Stimulated activated CD8-positive, alpha-beta memory T cell treated with anti-CD3 and anti-CD28 coated beads, Interleukin-15, amount 100 ng/mL, for 24 hours (primary cell): ENCODE data around the gene SLC4A8.
"Not testable (repeated sequence)": the region's sequence is repeated elsewhere in the genome, so short reads cannot be mapped to it uniquely, and the experiment has no call there.

Experiments used
- DNase-seq: peaks from one replicate; pipeline ENCODE4 v3.0.0-alpha.2; 2020; ENCODE audit warnings: low read depth

The SLC4A8 gene

DNA sequence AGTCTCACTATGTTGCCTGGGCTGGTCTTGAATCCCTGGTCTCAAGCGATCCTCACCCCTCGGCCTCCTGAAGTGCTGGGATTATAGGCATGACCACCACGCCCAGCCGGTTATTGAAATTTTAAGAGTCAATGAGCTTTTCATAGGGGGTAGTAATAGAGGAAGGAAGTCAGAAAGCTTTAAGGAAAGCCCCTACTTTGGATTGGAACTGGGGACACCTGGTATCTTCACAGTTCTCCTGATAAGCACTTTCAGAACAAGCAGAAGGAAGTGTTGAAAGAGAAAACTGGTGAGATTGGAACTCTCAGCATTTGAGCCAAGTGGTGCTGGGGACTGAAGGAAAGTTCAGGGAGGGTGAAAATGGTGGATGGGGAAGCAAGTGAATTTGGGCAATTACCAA lies 5.1 kb downstream of the SLC4A8 start:
- DNase-seq: no peak

DNA sequence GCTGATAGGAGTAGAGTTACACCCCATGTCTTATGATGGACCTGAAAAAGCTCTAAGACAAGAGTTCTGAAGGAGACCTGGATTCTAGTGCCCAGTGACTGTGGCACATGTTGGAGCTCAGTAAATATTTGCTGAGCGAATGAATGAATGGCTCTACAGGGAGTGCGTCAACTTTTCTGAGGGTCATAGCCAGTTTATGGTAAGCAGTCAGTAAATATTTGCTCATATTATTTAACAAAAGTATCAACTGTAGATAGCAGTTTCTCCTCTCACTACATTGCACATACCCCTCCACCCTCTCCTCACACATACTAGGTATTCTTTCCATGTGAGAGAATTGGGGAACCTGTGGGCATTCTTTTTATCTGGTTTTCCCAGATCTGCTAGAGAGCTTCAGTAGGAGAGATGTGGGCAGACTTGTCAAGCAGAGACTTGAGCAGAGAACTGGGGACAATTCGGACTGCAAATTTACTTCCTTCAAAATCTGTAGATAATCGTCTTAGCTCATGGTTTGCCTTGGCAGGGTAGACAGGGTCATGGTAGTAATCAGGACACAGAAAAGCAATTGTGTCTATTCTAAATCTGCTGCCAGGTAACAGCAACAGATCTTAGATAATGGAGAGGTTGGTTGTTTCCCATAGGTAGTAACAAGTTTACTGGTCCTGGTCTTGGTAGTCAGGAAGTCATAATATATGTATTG lies 5.7 kb downstream of the SLC4A8 start:
- no peak for DNase-seq

GRCh38 chr12:51432921-51433320 lies 8.3 kb downstream of the SLC4A8 start:
- DNase-seq: no peak

GRCh38 chr12:51434305-51434704 lies 9.7 kb downstream of the SLC4A8 start:
- DNase-seq: no peak

- no peak for DNase-seq
These were observed 12.8 kb downstream of the SLC4A8 start for GRCh38 chr12:51437431-51437830.

DNA sequence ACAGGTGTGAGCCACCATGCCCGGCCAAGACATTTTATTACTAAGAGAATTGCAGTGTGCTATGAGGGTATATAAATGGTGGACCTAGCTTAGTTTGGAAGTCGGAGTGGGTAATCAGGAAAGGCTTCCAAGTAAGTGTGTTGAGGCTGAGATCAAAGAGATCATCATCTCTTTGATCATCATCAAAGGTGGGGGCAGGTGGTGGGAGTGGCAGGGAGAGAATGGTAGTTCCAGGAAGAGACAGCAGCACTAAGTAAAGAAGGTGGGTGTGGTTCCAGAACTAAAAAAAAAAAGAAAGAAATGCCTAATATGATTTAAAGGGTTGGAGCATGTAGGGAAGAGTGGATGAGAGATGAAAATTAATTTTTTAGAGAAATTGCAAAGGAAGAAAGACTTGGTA lies 14.7 kb downstream of the SLC4A8 start:
- no peak for DNase-seq

DNA sequence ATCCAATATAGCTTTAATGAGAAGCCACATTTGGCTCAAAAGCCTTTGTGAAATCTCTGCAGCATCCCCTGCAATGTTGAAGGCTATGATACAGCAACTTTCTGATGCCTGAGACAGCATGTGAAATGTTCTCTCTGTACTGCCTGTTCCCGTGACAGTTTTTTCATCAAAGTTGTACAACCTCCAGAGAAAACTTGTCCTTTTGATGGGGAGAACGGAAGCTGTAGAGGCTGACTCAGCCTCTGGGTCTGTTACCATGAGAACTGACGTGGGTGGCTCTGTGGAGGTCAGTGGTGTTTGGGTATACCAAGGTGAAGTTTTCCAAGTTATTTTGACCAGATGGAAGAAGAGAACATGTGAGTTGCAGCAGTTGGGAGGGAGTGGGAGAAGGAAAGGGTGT lies 17.0 kb downstream of the SLC4A8 start:
- no peak for DNase-seq

DNA sequence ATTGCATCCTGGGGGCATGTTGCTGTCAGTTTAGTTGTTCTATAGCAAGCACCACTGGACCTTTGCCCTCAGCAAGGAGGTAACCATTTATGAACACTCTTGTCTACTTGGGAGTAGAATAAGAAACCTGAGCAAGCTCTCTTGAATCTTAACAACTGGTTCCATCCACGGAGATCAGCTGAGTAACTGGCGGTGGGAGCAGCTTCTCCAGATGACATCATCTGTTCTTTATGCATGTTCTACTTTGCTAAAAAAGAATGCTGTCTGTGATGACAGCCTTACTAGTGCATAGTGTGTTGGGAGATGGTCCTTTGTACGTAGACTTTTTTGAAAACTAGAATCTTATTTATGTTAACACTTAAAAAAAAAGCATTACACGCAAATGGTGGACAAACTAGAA lies 17.7 kb downstream of the SLC4A8 start:
- no peak for DNase-seq

GRCh38 chr12:51443573-51443972 lies 18.9 kb downstream of the SLC4A8 start:
- DNase-seq: no peak

DNA sequence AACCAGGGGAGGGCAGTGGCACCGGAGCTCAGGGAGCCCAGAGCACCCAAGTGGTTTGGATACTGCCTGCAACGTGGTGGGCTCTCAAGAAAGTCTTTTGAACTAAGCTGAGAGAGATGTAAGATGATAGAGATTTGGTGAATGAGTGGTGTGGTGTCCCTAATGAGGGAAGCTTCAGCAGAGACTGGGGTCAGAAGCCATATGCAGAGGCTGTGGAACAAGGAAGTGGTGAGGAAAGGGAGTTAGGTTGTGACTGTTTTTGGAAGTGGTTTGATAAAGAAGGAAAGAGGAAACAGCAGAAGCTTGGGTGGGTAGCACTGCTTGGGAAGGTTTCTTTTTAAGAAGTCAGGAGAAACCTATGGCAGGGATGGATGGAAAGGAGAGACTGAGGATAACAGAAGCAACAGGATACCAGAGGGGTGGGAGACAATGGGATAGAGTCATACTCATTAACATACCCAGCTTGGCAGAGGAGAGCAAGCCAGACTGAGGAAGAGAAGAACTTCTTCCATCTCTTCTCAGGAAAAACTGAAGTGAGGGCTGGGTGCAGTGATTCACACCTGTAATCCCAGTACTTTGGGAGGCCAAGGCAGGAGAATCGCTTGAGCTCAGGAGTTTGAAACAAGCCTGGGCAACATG lies 24.1 kb downstream of the SLC4A8 start:
- DNase-seq: no peak

GRCh38 chr12:51449580-51450246 lies 25.1 kb downstream of the SLC4A8 start:
- DNase-seq: no peak

DNA sequence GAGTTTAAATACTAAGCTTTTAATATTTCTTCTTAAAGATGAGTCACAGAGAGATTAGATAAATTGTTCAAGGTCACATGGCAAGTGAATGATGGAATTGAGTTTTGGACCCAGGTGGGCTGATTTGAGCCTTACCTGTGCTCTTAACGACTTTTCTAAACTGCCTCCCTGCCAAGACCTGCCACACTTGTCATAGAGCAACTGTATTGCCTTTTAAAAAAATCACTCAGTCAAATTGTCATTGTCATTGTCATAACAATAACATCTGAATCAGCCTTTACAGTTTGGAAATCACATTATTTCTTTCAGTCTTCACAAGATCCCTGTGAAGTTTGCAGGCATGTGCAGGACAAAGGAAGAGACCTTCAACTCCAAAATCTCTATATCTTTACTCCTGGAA lies 25.7 kb downstream of the SLC4A8 start:
- no peak for DNase-seq

DNA sequence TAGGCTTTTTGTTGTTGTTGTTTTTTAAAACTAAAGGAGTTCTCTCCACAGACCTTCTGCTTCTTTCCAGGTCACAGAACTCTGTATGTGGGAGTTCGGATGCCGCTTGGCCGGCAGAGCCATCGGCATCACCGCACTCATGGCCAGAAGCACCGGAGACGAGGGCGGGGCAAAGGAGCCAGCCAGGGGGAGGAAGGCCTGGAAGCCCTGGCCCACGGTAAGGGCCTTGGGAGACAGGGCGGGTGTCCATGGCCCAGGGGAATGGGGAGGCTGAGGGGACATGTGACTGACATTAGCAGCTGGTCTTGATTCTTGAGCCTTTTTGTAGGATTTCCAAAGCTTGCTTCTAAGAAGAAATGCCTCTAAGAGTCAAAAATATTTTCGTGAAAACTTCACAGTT lies 26.2 kb downstream of the SLC4A8 start:
- DNase-seq: no peak

DNA sequence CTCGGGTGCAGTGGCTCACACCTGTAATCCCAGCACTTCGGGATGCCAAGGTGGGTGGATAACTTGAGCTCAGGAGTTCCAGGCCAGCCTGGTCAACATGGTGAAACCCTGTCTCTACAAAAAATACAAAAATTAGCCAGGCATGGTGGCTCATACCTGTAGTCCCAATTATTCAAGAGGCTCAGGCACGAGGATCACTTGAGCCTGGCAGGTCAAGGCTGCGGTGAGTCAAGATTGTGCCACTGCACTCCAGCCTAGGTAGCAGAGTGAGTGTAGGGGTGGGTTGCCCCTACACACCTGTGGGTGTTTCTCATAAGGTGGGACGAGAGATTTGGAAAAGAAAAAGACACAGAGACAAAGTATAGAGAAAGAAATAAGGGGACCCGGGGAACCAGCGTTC lies 29.4 kb downstream of the SLC4A8 start:
- not testable (repeated sequence) for DNase-seq

- not testable (repeated sequence) for DNase-seq
These were observed 30.4 kb downstream of the SLC4A8 start for GRCh38 chr12:51455050-51455449.

- no peak for DNase-seq
These were observed 34.0 kb downstream of the SLC4A8 start for GRCh38 chr12:51458635-51459034.

DNA sequence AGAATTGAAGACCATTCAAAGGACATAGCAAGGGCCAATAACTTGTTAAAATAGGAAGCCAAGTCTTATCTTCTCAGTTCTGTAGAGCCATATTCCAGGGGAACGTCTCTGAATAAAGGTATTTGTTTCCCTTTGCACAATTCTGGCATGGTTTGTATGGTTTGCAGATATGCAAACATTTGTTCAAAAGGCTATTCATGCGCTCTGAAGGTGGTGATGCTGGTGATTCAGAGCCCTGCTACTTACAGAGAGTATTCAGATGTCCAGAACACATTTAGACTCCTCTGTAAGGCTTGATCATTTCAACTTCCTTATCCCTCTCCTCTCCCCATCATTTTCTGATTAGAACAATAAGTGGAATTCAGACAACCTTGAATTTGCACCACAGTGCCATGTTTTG lies 35.9 kb downstream of the SLC4A8 start:
- no peak for DNase-seq

- DNase-seq: no peak
These were observed 40.9 kb downstream of the SLC4A8 start for GRCh38 chr12:51465491-51465890.

DNA sequence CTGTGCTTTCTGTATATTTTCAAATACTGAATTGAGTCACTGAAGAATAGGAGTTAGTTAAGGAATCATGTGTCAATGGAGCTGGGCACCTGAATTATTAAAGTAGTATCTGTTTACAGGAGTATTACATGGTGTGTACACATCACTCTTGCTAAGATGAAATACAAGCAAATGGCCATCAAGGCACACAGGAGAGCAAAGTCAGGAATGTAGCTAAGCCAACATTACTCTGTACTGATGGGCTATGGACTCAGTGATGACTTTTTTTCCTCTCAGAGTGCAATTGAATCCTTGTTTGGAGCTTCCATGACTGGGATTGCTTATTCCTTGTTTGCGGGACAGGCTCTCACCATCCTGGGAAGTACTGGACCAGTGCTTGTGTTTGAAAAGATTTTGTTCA lies 45.5 kb downstream of the SLC4A8 start:
- no peak for DNase-seq

- DNase-seq: no peak
These were observed 46.7 kb downstream of the SLC4A8 start for GRCh38 chr12:51471111-51471864.

- no peak for DNase-seq
These were observed 48.4 kb downstream of the SLC4A8 start for GRCh38 chr12:51472984-51473383.

- no peak for DNase-seq
These were observed 49.3 kb downstream of the SLC4A8 start for GRCh38 chr12:51473947-51474346.

GRCh38 chr12:51475543-51475942 lies 50.9 kb downstream of the SLC4A8 start:
- no peak for DNase-seq
